HepG2 (cell line): ENCODE results near the gene MAMSTR. TPM values are rescaled to one million over a fixed set of nuclear protein-coding genes. Genes with fewer than 3 reads are reported as not detected.

Experiments
- EHMT2 ChIP-seq: fragments of 200-600 bp; sonication (generic); IDR thresholded peaks from 2 replicates; pipeline ENCODE4 v1.7.0; 2017; ENCODE audit warnings: antibody characterized with exemption, low read depth, low read length, borderline replicate concordance
- FOXJ3 ChIP-seq: sonication (generic); formaldehyde crosslinking; IDR thresholded peaks from 2 replicates; pipeline ENCODE4 v1.4.0; 2020; ENCODE audit warnings: missing genetic modification reagents, mild to moderate bottlenecking, borderline replicate concordance
- MTF1 ChIP-seq: sonication (generic); formaldehyde crosslinking; IDR thresholded peaks from 2 replicates; pipeline ENCODE4 v1.5.0; 2020; ENCODE audit warnings: missing genetic modification reagents
- SP2 ChIP-seq: sonication (generic); formaldehyde crosslinking; IDR thresholded peaks from 2 replicates; pipeline ENCODE4 v1.5.1; 2020; ENCODE audit warnings: mild to moderate bottlenecking, missing genetic modification reagents
- ZIK1 ChIP-seq: sonication (generic); formaldehyde crosslinking; IDR thresholded peaks from 2 replicates; pipeline ENCODE4 v1.5.0; 2020; ENCODE audit warnings: mild to moderate bottlenecking, low read depth, missing genetic modification reagents, borderline replicate concordance
- ZMYM3 ChIP-seq: sonication (generic); formaldehyde crosslinking; IDR thresholded peaks from 2 replicates; pipeline ENCODE4 v1.5.1; 2020; ENCODE audit warnings: mild to moderate bottlenecking, missing genetic modification reagents
- ZNF3 ChIP-seq: IDR thresholded peaks from 2 replicates; pipeline ENCODE4 v1.7.0; 2017; ENCODE audit warnings: inconsistent platforms
- ZNF30 ChIP-seq: sonication (generic); formaldehyde crosslinking; IDR thresholded peaks from 2 replicates; pipeline ENCODE4 v1.5.0; 2020; ENCODE audit warnings: mild to moderate bottlenecking, missing genetic modification reagents
- ZNF670 ChIP-seq: sonication (generic); formaldehyde crosslinking; IDR thresholded peaks from 2 replicates; pipeline ENCODE4 v1.8.0; 2022; ENCODE audit warnings: mild to moderate bottlenecking, missing genetic modification reagents, borderline replicate concordance
- ZNF83 ChIP-seq: sonication (generic); formaldehyde crosslinking; IDR thresholded peaks from 2 replicates; pipeline ENCODE4 v1.4.0; 2020; ENCODE audit warnings: missing genetic modification reagents, mild to moderate bottlenecking, borderline replicate concordance
- ZSCAN30 ChIP-seq: sonication (generic); formaldehyde crosslinking; IDR thresholded peaks from 2 replicates; pipeline ENCODE4 v1.5.0; 2020; ENCODE audit warnings: mild to moderate bottlenecking, missing genetic modification reagents
- polyA plus RNA-seq, 8 experiments: library from polyadenylated mRNA; depleted of rRNA in 3 of 8; stranded (reverse) in 7 of 8; unstranded in 1 of 8; fragments of >200 nt; fragmentation: Illumina TruSeq in 4 of 8; extraction: Trizol in 4 of 8; gene quantifications; 2 replicates each; pipeline versions ENCODE4 v1.2.1 to v1.2.3, GENCODE V29; 2011 to 2016; ENCODE audit warnings: low read depth in 4 of 8, missing spikeins in 1 of 8, mixed read lengths in 1 of 8; ENCODE audit not compliant: insufficient read depth in 1 of 8
- total RNA-seq, 5 experiments: library from RNA; depleted of rRNA; stranded (reverse); fragments of >200 nt; fragmentation: Illumina TruSeq; extraction: Trizol; gene quantifications; 2 replicates each; pipeline ENCODE4 v1.2.3, GENCODE V29; 2016; ENCODE audit warnings: low read depth in 1 of 5
- TF ChIP-seq, protein P1 (sequence below): IDR thresholded peaks from 2 replicates; pipeline ENCODE4 v1.6.1; 2016; ENCODE audit warnings: missing biosample characterization, missing genetic modification reagents, low read depth
- TF ChIP-seq, protein P2 (sequence below): sonication (generic); formaldehyde crosslinking; IDR thresholded peaks from 2 replicates; pipeline ENCODE4 v1.5.1; 2020; ENCODE audit warnings: mild to moderate bottlenecking, missing genetic modification reagents, moderate library complexity
- TF ChIP-seq, protein P3 (sequence below): IDR thresholded peaks from 2 replicates; pipeline ENCODE4 v1.6.1; 2012; ENCODE audit warnings: inconsistent platforms

MAMSTR gene
- total and polyA plus RNA-seq, 2 of the 13 experiments (the other 11 are each of a cell fraction or from before 2014, with no cell fraction given) = 2.2 to 2.4 TPM

DNA sequence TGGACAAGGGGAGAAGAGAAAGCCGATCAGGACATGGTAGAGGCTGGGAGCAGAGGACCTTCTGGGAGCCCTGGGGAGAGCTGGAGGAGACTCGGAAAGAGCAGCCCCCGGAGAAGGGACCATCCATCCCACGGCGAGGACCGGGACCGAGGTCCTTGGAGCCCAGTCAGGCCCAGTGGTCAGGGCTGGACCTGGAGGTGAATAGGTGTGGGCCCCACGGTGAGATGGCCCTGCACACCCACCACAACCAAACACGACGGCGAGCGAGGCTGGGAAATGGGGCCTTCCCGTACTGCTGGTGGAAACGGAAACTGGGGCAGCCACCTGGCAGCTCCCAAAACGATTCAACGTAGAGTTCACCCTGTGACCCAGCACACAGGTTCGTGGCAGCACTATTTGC is 43.0 kb downstream of the MAMSTR start (continued):
- TF ChIP-seq, protein P1, sequence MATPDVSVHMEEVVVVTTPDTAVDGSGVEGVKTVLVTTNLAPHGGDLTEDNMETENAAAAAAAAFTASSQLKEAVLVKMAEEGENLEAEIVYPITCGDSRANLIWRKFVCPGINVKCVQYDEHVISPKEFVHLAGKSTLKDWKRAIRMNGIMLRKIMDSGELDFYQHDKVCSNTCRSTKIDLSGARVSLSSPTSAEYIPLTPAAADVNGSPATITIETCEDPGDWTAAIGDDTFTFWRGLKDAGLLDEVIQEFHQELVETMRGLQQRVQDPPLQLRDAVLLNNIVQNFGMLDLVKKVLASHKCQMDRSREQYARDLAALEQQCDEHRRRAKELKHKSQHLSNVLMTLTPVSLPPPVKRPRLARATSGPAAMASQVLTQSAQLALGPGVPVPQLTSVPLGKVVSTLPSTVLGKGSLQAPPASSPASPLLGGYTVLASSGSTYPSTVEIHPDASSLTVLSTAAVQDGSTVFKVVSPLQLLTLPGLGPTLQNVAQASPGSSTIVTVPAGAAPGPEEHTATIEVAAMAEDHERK = no peak
- TF ChIP-seq MTF1 (CRISPR knock-in tag) = no peak
- TF ChIP-seq, protein P2, sequence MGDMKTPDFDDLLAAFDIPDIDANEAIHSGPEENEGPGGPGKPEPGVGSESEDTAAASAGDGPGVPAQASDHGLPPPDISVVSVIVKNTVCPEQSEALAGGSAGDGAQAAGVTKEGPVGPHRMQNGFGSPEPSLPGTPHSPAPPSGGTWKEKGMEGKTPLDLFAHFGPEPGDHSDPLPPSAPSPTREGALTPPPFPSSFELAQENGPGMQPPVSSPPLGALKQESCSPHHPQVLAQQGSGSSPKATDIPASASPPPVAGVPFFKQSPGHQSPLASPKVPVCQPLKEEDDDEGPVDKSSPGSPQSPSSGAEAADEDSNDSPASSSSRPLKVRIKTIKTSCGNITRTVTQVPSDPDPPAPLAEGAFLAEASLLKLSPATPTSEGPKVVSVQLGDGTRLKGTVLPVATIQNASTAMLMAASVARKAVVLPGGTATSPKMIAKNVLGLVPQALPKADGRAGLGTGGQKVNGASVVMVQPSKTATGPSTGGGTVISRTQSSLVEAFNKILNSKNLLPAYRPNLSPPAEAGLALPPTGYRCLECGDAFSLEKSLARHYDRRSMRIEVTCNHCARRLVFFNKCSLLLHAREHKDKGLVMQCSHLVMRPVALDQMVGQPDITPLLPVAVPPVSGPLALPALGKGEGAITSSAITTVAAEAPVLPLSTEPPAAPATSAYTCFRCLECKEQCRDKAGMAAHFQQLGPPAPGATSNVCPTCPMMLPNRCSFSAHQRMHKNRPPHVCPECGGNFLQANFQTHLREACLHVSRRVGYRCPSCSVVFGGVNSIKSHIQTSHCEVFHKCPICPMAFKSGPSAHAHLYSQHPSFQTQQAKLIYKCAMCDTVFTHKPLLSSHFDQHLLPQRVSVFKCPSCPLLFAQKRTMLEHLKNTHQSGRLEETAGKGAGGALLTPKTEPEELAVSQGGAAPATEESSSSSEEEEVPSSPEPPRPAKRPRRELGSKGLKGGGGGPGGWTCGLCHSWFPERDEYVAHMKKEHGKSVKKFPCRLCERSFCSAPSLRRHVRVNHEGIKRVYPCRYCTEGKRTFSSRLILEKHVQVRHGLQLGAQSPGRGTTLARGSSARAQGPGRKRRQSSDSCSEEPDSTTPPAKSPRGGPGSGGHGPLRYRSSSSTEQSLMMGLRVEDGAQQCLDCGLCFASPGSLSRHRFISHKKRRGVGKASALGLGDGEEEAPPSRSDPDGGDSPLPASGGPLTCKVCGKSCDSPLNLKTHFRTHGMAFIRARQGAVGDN (CRISPR knock-in tag) = no peak
- TF ChIP-seq SP2 (CRISPR knock-in tag) = no peak
- no peak for TF ChIP-seq ZNF3
- TF ChIP-seq ZNF30 (CRISPR knock-in tag) = no peak
- TF ChIP-seq, protein P3, sequence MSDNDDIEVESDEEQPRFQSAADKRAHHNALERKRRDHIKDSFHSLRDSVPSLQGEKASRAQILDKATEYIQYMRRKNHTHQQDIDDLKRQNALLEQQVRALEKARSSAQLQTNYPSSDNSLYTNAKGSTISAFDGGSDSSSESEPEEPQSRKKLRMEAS = no peak
- TF ChIP-seq FOXJ3 = no peak
- TF ChIP-seq ZNF83 (CRISPR knock-in tag) = no peak
- no peak for TF ChIP-seq ZSCAN30
- TF ChIP-seq EHMT2 = no peak
- TF ChIP-seq ZIK1 = no peak
- no peak for TF ChIP-seq ZMYM3
- no peak for TF ChIP-seq ZNF670
- TF ChIP-seq, all 625 proteins: peak for 0
